Ovary (tissue), 3 donors: Measurements from ENCODE around the gene WBP2.

ENCODE experiments used
- POLR2A ChIP-seq: fragments of 450-650 bp; IDR thresholded peaks from one replicate; pipeline ENCODE4 v1.6.1; 2017; ENCODE audit warnings: antibody characterized with exemption, mild to moderate bottlenecking, moderate library complexity
- TF ChIP-seq, protein P1 (sequence below), 3 donors: fragments of 450-650 bp in 2 of 3; fragments of 200-600 bp in 1 of 3; IDR thresholded peaks; one replicate each; pipeline versions ENCODE4 v1.5.1 to v1.8.0; 2016 to 2022; ENCODE audit warnings: antibody characterized with exemption in 3 of 3, mild to moderate bottlenecking in 1 of 3
- donor health status: DM: no; HTN: no; CAD: no.

DNA sequence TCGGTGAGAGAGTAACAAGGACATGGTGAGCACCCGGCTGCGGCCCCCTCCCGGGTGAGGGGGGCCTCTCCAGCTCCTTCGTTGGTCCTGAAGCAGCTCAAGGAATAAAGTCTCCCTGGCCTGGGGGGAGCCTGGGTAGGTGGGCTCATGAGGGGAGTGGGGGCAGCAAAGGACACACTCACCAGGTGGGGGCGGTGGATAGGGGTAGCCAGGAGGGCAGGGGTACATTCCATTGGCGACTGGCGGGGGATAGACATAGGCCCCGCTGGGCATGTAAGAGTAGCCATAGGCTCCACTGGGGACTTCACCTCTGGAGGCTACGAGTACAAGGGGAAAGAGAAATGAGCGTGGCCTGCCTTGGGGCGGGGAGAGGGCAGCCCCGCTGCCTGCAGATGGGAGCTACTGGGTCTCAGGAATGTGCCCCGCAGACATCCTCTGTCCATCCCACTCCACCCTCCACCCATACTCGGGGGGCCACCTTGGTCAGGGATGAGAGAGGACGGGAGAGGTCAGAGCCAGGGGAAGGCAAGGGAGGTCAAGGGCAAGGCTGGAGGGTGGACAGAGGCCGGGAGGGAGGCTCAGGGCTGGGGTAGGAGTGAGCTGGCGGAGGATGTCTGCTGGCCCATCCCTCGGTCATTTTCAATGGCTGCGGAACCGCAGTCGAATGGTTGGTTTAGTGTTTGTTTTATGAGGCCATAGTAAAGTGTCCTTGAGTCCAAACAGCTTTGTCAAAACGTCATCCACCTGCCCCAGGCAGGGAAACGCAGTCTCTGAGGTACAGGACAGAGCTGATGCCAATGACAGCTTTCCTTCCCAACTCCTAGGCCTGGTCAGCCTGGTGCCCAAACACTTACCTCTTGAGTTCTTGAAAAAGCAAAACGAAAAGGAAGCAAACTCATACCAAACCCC, 7.3 kb downstream of the WBP2 start:
- TF ChIP-seq, protein P1, sequence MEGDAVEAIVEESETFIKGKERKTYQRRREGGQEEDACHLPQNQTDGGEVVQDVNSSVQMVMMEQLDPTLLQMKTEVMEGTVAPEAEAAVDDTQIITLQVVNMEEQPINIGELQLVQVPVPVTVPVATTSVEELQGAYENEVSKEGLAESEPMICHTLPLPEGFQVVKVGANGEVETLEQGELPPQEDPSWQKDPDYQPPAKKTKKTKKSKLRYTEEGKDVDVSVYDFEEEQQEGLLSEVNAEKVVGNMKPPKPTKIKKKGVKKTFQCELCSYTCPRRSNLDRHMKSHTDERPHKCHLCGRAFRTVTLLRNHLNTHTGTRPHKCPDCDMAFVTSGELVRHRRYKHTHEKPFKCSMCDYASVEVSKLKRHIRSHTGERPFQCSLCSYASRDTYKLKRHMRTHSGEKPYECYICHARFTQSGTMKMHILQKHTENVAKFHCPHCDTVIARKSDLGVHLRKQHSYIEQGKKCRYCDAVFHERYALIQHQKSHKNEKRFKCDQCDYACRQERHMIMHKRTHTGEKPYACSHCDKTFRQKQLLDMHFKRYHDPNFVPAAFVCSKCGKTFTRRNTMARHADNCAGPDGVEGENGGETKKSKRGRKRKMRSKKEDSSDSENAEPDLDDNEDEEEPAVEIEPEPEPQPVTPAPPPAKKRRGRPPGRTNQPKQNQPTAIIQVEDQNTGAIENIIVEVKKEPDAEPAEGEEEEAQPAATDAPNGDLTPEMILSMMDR (IDR thresholded peaks at IDR 0.05) = no peak
- TF ChIP-seq POLR2A = no peak
